NB4 (cell line): ENCODE results near the gene DYNLT3.

Source experiments
- CTCF ChIP-seq: IDR thresholded peaks from one replicate; pipeline ENCODE4 v1.5.1; 2012; ENCODE audit warnings: low read depth, low read length
- MAX ChIP-seq: IDR thresholded peaks from 2 replicates; pipeline ENCODE4 v1.6.1; 2011; ENCODE audit warnings: low read depth, low read length
- POLR2A ChIP-seq: IDR thresholded peaks from 2 replicates; pipeline ENCODE4 v1.6.1; 2011; ENCODE audit warnings: mild to moderate bottlenecking; ENCODE audit not compliant: insufficient read length; ENCODE audit errors: extremely low read depth

- TF ChIP-seq CTCF (no peak), POLR2A (no peak), MAX (peak; percentile 43)
These were observed 29.3 kb downstream of the DYNLT3 start for GRCh38 chrX:37818031-37818430.
